HEK293 (cell line): ENCODE measurements around the gene CAMK1G.

ENCODE experiments used
- CTCF ChIA-PET: fragments of 350-600 bp; formaldehyde crosslinking; extraction: SDS; loops from one replicate; lab custom pipeline; 2021; ENCODE audit warnings: antibody characterized with exemption; lab: Yijun Ruan, JAX
- POLR2A ChIA-PET: fragments of 300-600 bp; formaldehyde crosslinking; extraction: SDS; loops from one replicate; lab custom pipeline; 2020; ENCODE audit warnings: antibody characterized with exemption, inconsistent platforms; lab: Yijun Ruan, JAX
- H3K27ac ChIP-seq: fragments of 200-500 bp; sonication (Bioruptor generic); 2 replicates; pipeline ENCODE4 v1.5.1; 2014; ENCODE audit warnings: low read depth, low read length, control low read depth, inconsistent platforms; ENCODE audit errors: extremely low read depth
- H3K36me3 ChIP-seq, 2 experiments: fragments of 200-500 bp in 1 of 2; sonication (Bioruptor generic) in 1 of 2; 1 replicate in 1 of 2; 2 replicates in 1 of 2; pipeline ENCODE4 v1.5.1; 2014 to 2017; ENCODE audit warnings: inconsistent platforms in 2 of 2, low read length in 2 of 2; ENCODE audit not compliant: control insufficient read depth in 2 of 2, insufficient read depth in 1 of 2
- H3K4me1 ChIP-seq: fragments of 200-500 bp; sonication (Bioruptor generic); 2 replicates; pipeline ENCODE4 v1.5.1; 2014; ENCODE audit warnings: mild to moderate bottlenecking, low read length, inconsistent platforms; ENCODE audit not compliant: control insufficient read depth, insufficient read depth
- H3K4me3 ChIP-seq: 2 replicates; pipeline ENCODE4 v1.5.1; 2011; ENCODE audit warnings: low read depth, mild to moderate bottlenecking, control low read depth, low read length, moderate library complexity
- H3K9me3 ChIP-seq: fragments of 200-500 bp; sonication (Bioruptor generic); 2 replicates; pipeline ENCODE4 v1.5.1; 2014; ENCODE audit warnings: low read depth, low read length, inconsistent platforms; ENCODE audit not compliant: control insufficient read depth, insufficient read depth
- GLIS1 ChIP-seq: fragments of 450-650 bp; formaldehyde crosslinking; IDR thresholded peaks from 2 replicates; pipeline ENCODE4 v1.5.1; 2016; ENCODE audit warnings: missing biosample characterization, missing genetic modification characterization
- HIC1 ChIP-seq: fragments of 450-650 bp; formaldehyde crosslinking; IDR thresholded peaks from 2 replicates; pipeline ENCODE4 v1.5.1; 2016; ENCODE audit warnings: missing biosample characterization, missing genetic modification characterization
- HOXC10 ChIP-seq: sonication (generic); formaldehyde crosslinking; IDR thresholded peaks from 2 replicates; pipeline ENCODE4 v1.8.1; 2023; ENCODE audit warnings: mild to moderate bottlenecking, missing genetic modification reagents
- KLF9 ChIP-seq: fragments of 450-650 bp; formaldehyde crosslinking; IDR thresholded peaks from 2 replicates; pipeline ENCODE4 v1.5.1; 2016; ENCODE audit warnings: missing biosample characterization, missing genetic modification characterization, low read depth
- RBAK ChIP-seq: fragments of 450-650 bp; formaldehyde crosslinking; IDR thresholded peaks from 2 replicates; pipeline ENCODE4 v1.5.1; 2016; ENCODE audit warnings: missing biosample characterization, missing genetic modification characterization
- SCRT1 ChIP-seq: fragments of 450-650 bp; formaldehyde crosslinking; IDR thresholded peaks from 2 replicates; pipeline ENCODE4 v1.5.1; 2016; ENCODE audit warnings: missing biosample characterization, missing genetic modification characterization, borderline replicate concordance
- SCRT2 ChIP-seq: fragments of 450-650 bp; formaldehyde crosslinking; IDR thresholded peaks from 2 replicates; pipeline ENCODE4 v1.5.1; 2016; ENCODE audit warnings: missing biosample characterization, missing genetic modification characterization
- SP7 ChIP-seq: fragments of 450-650 bp; formaldehyde crosslinking; IDR thresholded peaks from 2 replicates; pipeline ENCODE4 v1.5.1; 2016; ENCODE audit warnings: missing biosample characterization, missing genetic modification characterization
- TRIM28 ChIP-seq: IDR thresholded peaks from 2 replicates; pipeline ENCODE4 v1.6.1; 2011; ENCODE audit warnings: low read length, control low read depth, borderline replicate concordance
- ZBTB8A ChIP-seq: fragments of 450-650 bp; formaldehyde crosslinking; IDR thresholded peaks from 2 replicates; pipeline ENCODE4 v1.5.1; 2016; ENCODE audit warnings: missing biosample characterization, missing genetic modification characterization
- ZFHX2 ChIP-seq: fragments of 450-650 bp; formaldehyde crosslinking; conservative IDR thresholded peaks from 2 replicates; pipeline ENCODE4 v1.5.1; 2016; ENCODE audit warnings: missing biosample characterization, missing genetic modification characterization
- ZFP37 ChIP-seq: fragments of 450-650 bp; formaldehyde crosslinking; IDR thresholded peaks from 2 replicates; pipeline ENCODE4 v1.5.1; 2016; ENCODE audit warnings: missing biosample characterization, missing genetic modification characterization
- ZNF121 ChIP-seq: fragments of 450-650 bp; formaldehyde crosslinking; IDR thresholded peaks from 2 replicates; pipeline ENCODE4 v1.5.1; 2016; ENCODE audit warnings: missing biosample characterization, missing genetic modification characterization
- ZNF132 ChIP-seq: fragments of 450-650 bp; formaldehyde crosslinking; IDR thresholded peaks from 2 replicates; pipeline ENCODE4 v1.5.1; 2017; ENCODE audit warnings: missing biosample characterization, missing genetic modification characterization, borderline replicate concordance
- ZNF138 ChIP-seq: fragments of 450-650 bp; formaldehyde crosslinking; IDR thresholded peaks from 2 replicates; pipeline ENCODE4 v1.5.1; 2016; ENCODE audit warnings: missing biosample characterization, missing genetic modification characterization, borderline replicate concordance
- ZNF184 ChIP-seq: fragments of 450-650 bp; IDR thresholded peaks from 2 replicates; pipeline ENCODE4 v1.5.1; 2018; ENCODE audit warnings: missing biosample characterization, mild to moderate bottlenecking, missing genetic modification characterization
- ZNF2 ChIP-seq: fragments of 450-650 bp; formaldehyde crosslinking; IDR thresholded peaks from 2 replicates; pipeline ENCODE4 v1.5.1; 2016; ENCODE audit warnings: missing biosample characterization, missing genetic modification characterization
- ZNF221 ChIP-seq: fragments of 450-650 bp; formaldehyde crosslinking; IDR thresholded peaks from 2 replicates; pipeline ENCODE4 v1.5.1; 2017; ENCODE audit warnings: missing biosample characterization, missing genetic modification characterization, borderline replicate concordance
- ZNF239 ChIP-seq: fragments of 450-650 bp; formaldehyde crosslinking; IDR thresholded peaks from 2 replicates; pipeline ENCODE4 v1.5.1; 2016; ENCODE audit warnings: missing biosample characterization, missing genetic modification characterization
- ZNF366 ChIP-seq: fragments of 450-650 bp; formaldehyde crosslinking; conservative IDR thresholded peaks from 2 replicates; pipeline ENCODE4 v1.5.1; 2016; ENCODE audit warnings: missing biosample characterization, missing genetic modification characterization
- ZNF423 ChIP-seq: fragments of 450-650 bp; formaldehyde crosslinking; IDR thresholded peaks from 2 replicates; pipeline ENCODE4 v1.5.1; 2016; ENCODE audit warnings: missing biosample characterization, missing genetic modification characterization
- ZNF510 ChIP-seq: fragments of 450-650 bp; formaldehyde crosslinking; IDR thresholded peaks from 2 replicates; pipeline ENCODE4 v1.5.1; 2018; ENCODE audit warnings: mild to moderate bottlenecking, missing genetic modification characterization, missing biosample characterization; ENCODE audit not compliant: insufficient replicate concordance
- ZNF513 ChIP-seq: fragments of 450-650 bp; IDR thresholded peaks from 2 replicates; pipeline ENCODE4 v1.5.1; 2018; ENCODE audit warnings: missing biosample characterization, missing genetic modification characterization
- ZNF521 ChIP-seq: fragments of 450-650 bp; formaldehyde crosslinking; IDR thresholded peaks from 2 replicates; pipeline ENCODE4 v1.5.1; 2017; ENCODE audit warnings: missing biosample characterization, mild to moderate bottlenecking, missing genetic modification characterization
- ZNF544 ChIP-seq: fragments of 450-650 bp; formaldehyde crosslinking; IDR thresholded peaks from 2 replicates; pipeline ENCODE4 v1.5.0; 2017; ENCODE audit warnings: missing biosample characterization, missing genetic modification characterization
- ZNF585B ChIP-seq: fragments of 450-650 bp; formaldehyde crosslinking; IDR thresholded peaks from 2 replicates; pipeline ENCODE4 v1.5.1; 2016; ENCODE audit warnings: missing biosample characterization, missing genetic modification characterization
- ZNF626 ChIP-seq: fragments of 450-650 bp; sonication (Bioruptor Pico); formaldehyde crosslinking; IDR thresholded peaks from 2 replicates; pipeline ENCODE4 v1.5.1; 2018; ENCODE audit warnings: missing biosample characterization, missing genetic modification characterization, inconsistent platforms
- ZNF747 ChIP-seq: fragments of 450-650 bp; formaldehyde crosslinking; IDR thresholded peaks from 2 replicates; pipeline ENCODE4 v1.5.1; 2016; ENCODE audit warnings: missing biosample characterization, missing genetic modification characterization
- ZNF76 ChIP-seq: fragments of 450-650 bp; formaldehyde crosslinking; IDR thresholded peaks from 2 replicates; pipeline ENCODE4; 2016; ENCODE audit warnings: low read depth, missing biosample characterization, missing genetic modification characterization, borderline replicate concordance
- ZNF785 ChIP-seq: fragments of 450-650 bp; formaldehyde crosslinking; IDR thresholded peaks from 2 replicates; pipeline ENCODE4 v1.5.1; 2016; ENCODE audit warnings: missing biosample characterization, missing genetic modification characterization
- ZSCAN16 ChIP-seq: fragments of 450-650 bp; formaldehyde crosslinking; IDR thresholded peaks from 2 replicates; pipeline ENCODE4 v1.5.1; 2016; ENCODE audit warnings: missing biosample characterization, missing genetic modification characterization
- ZSCAN23 ChIP-seq: fragments of 450-650 bp; formaldehyde crosslinking; IDR thresholded peaks from 2 replicates; pipeline ENCODE4 v1.5.1; 2016; ENCODE audit warnings: missing biosample characterization, missing genetic modification characterization
- ZSCAN30 ChIP-seq: fragments of 450-650 bp; IDR thresholded peaks from 2 replicates; pipeline ENCODE4 v1.5.1; 2018; ENCODE audit warnings: missing biosample characterization, mild to moderate bottlenecking, missing genetic modification characterization, moderate library complexity
- TF ChIP-seq, protein P1 (sequence below): sonication (generic); formaldehyde crosslinking; IDR thresholded peaks from 2 replicates; pipeline ENCODE4 v1.8.1; 2022; ENCODE audit warnings: mild to moderate bottlenecking, moderate library complexity, missing genetic modification reagents

CAMK1G gene

GRCh38 chr1:209661071-209661470 lies 77.6 kb downstream of the CAMK1G start:
- Histone ChIP-seq H3K4me3 (no peak overlapping the region), H3K27ac (no peak overlapping the region), H3K36me3 (no peaks in the 10 kb centered on the region), H3K4me1 (no peaks in the 10 kb centered on the region), H3K9me3 (no peaks in the 10 kb centered on the region)
- TF ChIP-seq ZNF747 (tag by site-specific recombination) (no peak), ZNF184 (tag by site-specific recombination) (no peak), ZNF521 (no peak), ZBTB8A (no peak), ZNF513 (no peak), ZNF510 (no peak), GLIS1 (no peak), HOXC10 (CRISPR knock-in tag) (no peak), TRIM28 (no peak), ZSCAN23 (tag by site-specific recombination) (no peak), KLF9 (tag by site-specific recombination) (no peak), ZNF626 (tag by site-specific recombination) (no peak), ZNF423 (tag by site-specific recombination) (no peak), HIC1 (tag by site-specific recombination) (no peak), ZNF785 (no peak), ZFP37 (no peak)
- TF ChIP-seq, protein P1, sequence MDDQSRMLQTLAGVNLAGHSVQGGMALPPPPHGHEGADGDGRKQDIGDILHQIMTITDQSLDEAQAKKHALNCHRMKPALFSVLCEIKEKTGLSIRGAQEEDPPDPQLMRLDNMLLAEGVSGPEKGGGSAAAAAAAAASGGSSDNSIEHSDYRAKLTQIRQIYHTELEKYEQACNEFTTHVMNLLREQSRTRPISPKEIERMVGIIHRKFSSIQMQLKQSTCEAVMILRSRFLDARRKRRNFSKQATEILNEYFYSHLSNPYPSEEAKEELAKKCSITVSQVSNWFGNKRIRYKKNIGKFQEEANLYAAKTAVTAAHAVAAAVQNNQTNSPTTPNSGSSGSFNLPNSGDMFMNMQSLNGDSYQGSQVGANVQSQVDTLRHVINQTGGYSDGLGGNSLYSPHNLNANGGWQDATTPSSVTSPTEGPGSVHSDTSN (CRISPR knock-in tag), result no peak
- ChIA-PET POLR2A (interaction anchor here (0.5 kb wide), 1 partner anchor 60 kb away, joined by 3 read pairs; no protein-coding TSS in a partner anchor), CTCF (interaction anchor here (0.5 kb wide), 1 partner anchor 92 kb away, joined by 4 read pairs; no protein-coding TSS in a partner anchor)

DNA sequence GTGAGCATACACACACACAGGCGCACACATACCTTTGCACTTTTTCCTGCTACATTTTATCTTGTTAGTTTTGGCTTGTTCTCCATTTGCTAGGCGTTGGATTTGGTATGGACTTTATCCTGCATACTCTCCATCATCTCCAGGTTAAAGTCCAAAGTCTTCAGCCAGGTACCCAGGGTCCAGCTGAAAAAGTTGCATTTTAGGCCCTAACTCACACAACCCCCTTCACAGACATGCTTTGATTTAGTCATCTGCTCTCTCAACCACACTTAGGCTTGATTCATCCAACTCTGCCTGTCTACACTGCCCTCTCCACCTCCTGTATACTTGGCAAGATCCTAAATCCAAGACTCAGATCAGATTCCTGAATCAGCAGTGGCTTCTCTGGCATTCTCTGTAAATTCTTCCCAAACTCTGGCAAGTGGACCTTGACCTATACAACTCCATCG lies 79.4 kb downstream of the CAMK1G start:
- no peak overlapping the region for H3K27ac ChIP-seq
- ChIA-PET POLR2A (no interaction called here), CTCF (no interaction called here)
- no peak overlapping the region for H3K4me3 ChIP-seq
- TF ChIP-seq ZNF544 (tag by site-specific recombination) (no peak), ZNF585B (tag by site-specific recombination) (no peak), ZSCAN16 (tag by site-specific recombination) (no peak), ZNF2 (no peak), ZNF132 (tag by site-specific recombination) (no peak), ZNF76 (tag by site-specific recombination) (no peak), ZNF221 (tag by site-specific recombination) (no peak), ZSCAN30 (tag by site-specific recombination) (no peak), SCRT1 (tag by site-specific recombination) (no peak), ZNF366 (no peak), ZNF138 (tag by site-specific recombination) (no peak), ZNF239 (tag by site-specific recombination) (no peak), SCRT2 (tag by site-specific recombination) (no peak), SP7 (tag by site-specific recombination) (no peak), RBAK (tag by site-specific recombination) (no peak), ZNF121 (tag by site-specific recombination) (no peak), ZFHX2 (no peak)
- no peaks in the 10 kb centered on the region for H3K36me3 ChIP-seq
- H3K9me3 ChIP-seq, result no peaks in the 10 kb centered on the region
- H3K4me1 ChIP-seq, result no peaks in the 10 kb centered on the region
